TTC549 (cell line): ENCODE data around the gene LAIR1.
"Not testable (repeated sequence)": the region's sequence is repeated elsewhere in the genome, so short reads cannot be mapped to it uniquely, and the experiment has no call there.

Experiments
- FAIRE-seq: peaks from 2 replicates; lab custom pipeline; 2012; peaks lifted over from hg19 to GRCh38; lab: Jason Lieb, UNC

The LAIR1 gene

DNA sequence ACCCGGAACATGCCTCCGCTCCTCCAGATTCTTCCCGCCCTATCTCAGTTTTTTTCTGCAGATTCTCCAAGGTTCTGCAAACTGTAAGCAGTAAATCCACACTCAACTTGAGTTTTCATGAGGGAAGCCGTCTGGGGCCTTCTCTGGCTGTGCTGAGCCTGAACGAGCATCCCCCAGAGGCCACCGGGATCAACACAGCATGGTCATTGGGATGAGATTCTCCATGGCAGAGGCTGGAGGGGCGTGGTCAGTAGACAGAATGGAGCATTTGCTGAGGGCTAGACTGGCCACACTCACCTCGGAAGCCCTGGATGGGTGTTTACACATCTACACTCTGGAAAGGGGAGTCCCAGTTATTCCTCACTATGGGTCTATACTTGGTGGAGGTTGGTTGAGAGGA is 23.4 kb downstream of the LAIR1 start:
- FAIRE-seq, result no peak

DNA sequence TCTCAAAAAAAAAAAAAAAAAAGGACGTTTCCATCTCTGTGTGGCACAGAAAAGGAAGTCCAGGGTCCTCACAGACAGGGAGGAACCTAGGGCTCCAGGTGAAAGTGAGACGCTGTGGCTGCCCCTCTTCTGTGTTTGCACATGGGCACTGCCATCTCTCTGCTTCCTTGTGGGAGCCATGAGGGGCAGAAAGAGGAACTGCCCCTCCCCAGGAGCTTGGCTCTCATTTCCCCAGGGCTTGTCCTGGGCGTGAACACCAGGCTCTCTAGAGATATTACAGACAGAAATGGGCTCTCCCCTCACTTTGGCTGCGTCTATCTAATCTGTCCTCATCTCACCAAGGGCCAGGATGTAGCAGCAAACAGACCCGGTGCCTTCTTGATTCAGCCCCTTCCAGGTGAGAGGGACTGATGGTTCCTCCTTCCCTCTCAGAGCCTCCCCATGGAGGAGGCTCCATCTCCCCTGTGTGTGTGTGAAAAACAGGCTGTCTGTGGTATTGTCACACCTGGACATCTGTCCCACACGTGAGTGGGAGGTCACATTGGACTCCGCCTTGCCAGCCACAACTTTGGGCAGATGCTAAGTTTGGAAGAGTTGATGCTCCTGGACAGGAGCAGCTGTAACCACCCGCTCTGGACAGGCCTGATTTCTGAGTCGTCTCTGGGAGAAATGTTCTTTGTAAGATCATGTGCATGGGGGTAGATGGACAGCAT is 24.9 kb downstream of the LAIR1 start:
- no peak for FAIRE-seq

DNA sequence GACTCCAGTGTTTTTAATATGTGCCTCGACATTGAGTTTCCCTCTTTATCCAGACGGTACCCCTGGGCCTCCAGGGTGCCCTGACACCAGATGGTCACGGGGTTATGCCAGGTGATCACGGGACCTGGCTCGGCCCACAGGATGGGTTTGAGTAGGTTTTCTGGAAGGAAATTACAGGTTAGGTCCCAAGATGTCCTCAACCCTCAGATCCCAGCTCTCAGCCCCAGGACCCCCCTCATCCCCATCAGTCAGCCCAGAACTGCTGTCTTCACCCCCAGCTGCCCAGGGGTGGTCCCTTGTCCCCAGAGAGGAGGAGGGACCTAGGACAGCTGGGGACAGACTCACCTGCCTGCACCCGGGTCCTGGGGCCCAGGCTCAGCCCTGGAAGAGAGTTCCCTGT is 26.2 kb downstream of the LAIR1 start:
- no peak for FAIRE-seq

DNA sequence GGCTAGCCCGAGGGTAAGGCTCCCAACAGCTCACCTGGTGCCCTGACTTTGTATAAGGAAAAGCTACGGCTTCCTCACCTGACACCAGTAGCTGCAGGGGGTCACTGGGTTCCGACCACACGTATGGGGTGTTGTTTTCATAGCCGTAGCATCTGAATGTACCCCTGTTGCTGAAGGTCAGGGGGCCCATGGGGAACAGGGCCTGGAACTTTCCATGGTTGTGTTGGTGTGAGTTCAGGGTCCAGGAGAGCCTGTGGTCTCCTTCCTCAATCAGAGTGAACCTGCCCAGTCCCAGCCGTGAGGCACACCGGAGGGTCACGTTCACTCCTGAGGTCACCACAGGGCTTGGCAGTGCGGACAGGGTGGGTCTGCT is 26.9 kb downstream of the LAIR1 start:
- no peak for FAIRE-seq

DNA sequence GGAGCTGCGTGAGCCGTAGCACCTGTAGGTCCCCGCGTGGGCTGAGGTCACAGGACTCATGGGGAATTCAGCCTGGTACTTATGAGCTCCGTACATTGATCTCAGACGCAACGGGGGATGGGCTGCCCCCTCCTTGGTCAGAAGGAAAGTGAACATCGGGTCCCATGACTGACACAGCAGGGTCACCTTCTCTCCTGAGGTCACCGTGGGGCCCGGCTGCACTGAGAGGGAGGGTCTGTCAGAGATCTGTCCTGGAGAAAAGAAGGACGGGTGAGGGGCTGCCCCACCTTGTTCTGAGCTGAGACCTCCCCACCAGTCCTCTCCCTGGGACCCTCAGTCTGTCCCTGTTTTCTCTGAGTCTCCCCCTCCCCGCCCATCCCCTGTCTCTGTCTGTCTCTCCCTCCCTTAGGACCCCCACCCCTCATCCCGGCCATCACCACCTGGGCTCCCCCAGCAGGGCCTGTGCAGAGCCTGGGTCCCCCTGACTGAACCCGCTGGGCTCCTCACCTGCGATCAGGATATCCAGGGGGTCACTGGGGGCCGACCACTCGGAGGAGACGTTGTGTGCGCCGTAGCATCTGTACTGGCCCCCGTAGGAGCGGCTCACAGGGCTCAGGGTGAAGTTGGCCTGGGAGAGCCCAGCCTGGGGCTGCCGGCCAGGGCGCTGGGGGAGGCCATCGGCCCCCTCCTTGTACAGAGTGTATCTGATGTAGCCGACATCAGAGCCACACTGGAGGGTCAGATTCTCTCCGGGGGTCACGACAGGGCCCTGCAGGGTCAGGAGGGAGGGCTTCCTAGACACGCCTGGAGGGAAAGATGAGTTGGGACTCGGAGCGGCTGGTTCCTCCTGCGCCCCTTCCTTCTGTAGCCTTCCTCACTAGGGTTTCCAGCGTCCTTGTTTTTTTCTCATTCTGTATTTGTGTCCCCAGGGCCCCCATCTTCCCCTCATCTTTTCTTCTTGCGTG is 27.6 kb downstream of the LAIR1 start:
- no peak for FAIRE-seq

DNA sequence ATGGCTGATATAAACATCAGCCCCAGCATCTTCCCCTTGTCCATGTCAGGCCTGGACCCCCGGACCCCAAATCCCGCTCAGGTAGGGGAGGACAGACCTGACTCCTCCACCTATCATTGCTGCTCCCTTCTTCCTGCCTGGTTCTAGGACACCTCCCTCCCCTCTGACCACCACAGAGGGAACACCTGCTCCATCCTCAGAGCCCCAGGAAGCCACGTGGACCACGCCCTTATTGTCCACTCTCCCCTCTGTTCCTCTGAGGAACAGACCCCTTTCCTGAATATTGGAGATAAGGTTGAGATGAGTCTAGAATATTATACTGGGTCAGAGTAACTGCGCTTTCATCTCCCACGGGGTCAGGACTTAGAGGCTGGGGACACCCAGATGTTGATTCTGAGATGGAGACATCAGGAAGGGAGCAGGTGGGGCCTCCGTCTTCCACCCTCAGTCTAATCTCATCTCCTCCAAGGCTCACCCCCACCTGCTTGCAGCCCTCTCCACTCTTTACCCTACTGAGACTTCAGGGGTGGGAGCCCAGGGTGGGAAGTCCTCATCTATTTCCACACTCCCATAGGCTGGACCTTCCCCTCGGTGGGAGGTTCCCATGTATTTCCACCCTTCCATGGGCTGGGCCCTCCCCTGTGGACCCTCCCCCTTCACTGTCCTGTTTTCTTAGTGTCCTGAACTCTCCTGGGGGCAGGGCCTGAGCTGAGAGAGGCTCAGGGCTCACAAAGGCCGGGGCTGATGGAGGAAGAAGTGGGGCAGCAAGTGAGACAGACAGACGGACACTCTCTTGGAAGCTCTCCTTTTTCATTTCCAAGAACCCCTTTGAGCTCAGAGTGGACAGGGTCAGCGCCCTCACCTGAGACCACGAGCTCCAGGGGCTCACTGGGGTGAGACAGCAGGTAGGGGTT is 28.5 kb downstream of the LAIR1 start:
- FAIRE-seq, result no peak

DNA sequence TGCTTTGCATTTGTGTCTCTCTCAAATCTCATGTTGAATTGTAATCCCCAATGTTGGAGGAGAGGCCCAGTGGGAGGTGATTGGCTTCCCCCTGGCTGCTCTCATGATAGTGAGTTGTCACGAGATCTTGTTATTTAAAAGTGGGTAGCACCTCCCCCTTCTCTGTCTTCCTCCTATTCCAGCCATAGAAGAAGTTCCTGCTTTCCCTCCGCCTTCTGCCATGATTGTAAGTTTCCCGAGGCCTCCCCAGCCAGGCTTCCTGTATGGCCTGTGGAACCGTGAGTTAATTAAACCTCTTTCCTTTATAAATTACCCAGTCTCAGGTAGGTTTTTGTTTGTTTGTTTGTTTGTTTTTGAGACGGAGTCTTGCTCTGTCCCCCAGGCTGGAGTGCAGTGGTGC is 29.6 kb downstream of the LAIR1 start:
- no peak for FAIRE-seq

DNA sequence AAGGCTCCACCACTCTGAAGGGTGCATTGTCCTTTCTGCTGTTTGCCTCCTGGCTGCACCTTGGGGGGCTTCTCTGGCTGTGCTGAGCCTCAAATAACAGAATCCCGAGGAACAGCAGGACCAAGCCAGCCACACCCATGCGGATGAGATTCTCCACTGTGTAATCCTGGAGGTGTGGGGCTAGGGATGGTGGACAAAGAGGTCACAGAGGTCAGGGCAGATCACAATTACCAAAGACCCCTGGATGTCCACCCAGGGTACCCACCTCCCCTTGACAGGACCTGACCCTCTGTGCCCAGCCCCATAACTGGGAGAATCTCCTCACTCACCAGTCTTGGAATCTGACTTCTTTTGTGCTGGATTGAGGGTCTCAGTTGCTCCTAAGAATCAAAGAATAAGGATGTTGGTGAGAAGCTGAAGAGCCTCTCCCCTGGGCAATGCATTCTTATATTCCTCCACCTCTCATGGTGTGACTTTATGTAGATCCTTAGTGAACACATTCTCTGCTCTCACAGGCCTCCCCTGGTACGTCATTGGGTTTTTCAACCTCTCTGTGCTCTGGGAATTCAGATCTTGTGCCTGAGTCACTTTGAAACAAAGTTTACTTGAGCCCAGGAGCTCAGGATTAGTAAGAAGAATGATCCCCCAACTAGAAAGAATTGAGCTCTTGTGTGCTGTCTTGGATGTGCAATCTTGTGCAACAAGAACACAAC is 31.0 kb downstream of the LAIR1 start:
- FAIRE-seq, result no peak

DNA sequence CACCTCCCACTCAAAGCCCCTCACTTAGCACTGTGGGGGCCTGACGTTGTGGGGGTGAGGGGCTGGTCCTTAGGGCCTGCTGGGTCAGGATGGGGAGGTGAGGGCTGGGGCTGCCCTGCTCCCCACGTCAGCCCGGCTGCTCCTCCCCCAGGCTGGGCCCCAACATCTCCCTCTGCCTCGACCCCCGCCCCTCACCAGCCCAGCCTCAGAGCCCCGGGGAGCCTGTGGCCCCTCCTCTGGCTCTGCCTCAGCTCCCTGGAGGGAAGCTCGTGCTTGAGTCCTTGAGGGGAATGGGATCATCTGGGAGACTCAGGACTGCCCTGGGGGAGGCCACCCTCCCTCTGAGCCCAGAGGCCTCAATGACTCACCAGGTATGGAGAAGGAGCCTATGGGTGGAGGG is 32.6 kb downstream of the LAIR1 start:
- no peak for FAIRE-seq

DNA sequence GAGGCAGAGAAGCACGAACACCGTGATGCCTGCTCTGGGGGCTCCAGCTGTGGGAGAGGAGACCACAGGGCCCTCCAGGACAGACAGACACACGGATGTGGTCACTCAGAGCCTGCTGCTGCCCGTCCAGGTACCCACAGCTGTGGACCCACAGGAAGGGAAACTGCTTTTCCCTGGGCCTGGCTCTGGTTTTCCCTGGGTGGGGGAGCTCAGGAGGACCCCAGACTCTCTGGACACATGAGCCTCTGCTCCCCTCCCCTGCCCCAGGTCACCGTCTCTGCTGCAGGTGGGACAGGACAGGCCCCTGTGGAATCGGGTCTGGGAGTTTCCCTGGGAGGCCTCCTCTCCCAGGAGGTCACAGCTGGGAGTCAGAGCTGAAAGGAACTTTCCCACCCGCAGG is 33.1 kb downstream of the LAIR1 start:
- FAIRE-seq, result no peak

DNA sequence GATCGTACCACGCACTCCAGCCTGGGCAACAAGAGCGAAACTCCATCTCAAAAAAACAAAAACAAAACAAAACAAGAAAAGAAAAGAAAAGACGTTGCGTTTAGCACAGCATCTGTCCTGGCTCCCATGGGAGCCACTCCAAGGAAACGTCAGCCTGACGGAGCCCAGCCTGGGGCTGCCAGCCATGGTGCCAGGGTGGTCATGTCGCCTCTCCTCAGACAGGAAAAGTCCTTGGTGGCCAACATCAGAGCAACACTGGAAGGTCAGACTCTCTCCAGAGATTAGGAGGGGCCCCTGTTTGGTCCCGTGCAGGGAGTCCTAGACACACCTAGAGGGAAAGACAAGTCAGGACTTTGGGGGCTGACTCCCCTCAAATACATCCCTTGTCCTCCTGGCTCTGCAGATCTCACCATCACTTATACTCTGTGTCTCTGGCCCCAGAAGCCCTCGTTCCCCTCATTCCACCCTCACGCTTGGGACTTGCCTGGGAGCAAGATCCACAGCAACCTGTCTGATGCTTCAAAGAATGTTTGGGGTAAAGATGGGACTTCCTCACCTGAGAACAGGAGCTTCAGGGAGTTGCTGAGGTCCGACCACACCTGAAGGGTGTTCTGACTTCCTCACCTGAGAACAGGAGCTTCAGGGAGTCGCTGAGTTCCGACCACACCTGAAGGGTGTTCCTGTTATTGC is 35.1 kb downstream of the LAIR1 start:
- FAIRE-seq, result no peak

DNA sequence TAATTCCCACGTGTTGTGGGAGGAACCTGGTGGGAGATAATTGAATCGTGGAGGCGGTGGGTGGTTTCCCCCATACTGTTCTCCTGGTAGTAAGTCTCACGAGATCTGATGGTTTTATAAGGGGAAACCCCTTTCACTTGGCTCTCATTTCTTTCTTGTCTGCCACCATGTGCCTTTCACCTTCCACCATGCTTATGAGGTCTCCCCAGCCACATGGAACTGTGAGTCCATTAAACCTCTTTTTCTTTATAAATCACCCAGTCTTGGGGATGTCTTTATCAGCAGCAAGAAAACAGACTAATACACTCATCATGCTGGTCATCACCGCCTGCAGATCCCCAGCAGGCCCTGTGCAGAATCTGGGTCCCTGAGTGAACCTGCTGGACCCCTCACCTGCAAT is 36.0 kb downstream of the LAIR1 start:
- FAIRE-seq, result not testable (repeated sequence)

DNA sequence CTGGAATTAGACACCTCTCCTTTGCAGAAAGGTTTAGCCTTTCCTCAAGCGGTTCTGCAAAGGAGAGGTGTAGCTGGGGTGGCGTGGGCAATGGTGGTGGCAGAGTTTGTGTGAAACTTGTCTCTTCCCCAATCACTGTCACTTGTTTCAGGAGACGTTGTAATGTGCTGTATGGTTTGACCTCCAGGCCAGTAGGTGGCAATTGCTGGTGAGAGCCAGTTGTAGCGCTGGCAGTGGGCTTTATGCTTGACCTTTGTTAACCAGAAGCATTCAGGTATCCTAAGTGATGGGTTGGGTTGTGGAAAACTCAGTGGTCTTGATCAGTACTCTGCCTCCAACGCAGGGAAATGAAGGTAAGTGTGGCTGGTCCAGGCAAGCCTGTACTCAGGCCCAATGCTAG is 39.1 kb downstream of the LAIR1 start:
- FAIRE-seq, result no peak

DNA sequence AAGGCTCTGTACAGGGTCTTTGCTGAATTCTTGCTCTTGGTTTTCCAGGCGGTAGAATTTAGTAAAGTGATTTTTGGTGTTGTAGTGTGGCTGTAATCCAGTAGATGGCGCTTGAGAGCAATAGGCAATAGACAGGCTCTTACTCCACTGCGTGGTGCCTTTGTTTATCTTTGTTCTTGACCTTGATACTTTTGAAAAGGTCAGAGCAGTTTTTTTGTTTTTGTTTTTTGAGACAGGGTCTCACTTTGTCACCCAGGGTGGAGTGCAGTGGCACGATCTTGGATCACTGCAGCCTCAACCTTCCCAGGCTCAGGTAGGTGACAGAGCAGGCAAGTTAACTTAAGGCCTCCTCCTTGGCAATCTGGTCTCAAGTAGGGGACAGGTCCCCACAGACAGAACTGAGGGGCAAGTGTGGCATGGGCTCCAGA is 39.5 kb downstream of the LAIR1 start:
- FAIRE-seq, result peak; percentile 32

DNA sequence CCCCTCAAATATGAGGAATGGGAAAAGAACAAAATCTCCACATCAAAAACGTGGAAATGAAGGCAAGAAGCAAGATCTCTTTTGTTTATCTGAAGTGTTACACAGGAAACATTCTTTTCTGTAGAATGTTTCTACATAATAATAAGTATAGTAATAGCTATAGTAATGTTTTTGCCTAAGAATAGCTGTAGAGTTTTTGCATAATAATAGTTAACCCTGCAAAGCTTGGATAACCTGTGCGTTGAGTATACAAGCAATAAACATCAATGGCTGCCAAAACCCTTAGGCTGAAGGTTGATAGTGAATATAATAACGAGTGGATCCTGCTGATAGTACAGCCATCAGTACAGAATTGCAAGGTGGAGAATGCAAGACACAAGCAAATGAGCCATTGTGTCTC is 40.7 kb downstream of the LAIR1 start:
- FAIRE-seq, result no peak

DNA sequence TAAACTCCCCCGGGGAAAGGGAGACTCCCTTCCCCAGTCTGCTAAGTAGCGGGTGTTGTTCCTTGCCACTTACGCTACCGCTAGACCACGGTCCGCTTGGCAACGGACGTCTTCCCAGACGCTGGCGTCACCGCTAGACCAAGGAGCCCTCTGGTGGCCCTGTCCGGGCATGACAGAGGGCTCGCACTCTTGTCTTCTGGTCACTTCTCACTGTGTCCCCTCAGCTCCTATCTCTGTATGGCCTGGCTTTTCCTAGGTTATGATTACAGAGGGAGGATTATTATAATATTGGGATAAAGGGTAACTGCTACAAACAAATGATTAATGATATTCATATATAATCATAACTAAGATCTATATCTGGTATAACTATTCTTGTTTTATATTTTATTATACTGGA is 41.8 kb downstream of the LAIR1 start:
- FAIRE-seq, result peak; percentile 13

DNA sequence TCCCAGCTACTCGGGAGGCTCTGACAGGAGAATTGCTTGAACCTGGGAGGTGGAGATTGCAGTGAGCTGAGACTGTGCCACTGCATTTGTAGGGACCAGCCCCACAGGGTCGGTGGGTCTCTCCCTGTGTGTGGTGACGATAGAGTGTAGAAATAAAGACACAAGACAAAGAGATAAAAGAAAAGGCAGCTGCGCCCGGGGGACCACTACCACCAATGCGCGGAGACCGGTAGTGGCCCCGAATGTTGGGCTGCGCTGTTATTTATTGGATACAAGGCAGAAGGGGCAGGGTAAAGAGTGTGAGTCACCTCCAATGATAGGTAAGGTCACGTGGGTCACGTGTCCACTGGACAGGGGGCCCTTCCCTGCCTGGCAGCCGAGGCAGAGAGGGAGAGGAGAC is 42.4 kb downstream of the LAIR1 start:
- FAIRE-seq, result not testable (repeated sequence)

DNA sequence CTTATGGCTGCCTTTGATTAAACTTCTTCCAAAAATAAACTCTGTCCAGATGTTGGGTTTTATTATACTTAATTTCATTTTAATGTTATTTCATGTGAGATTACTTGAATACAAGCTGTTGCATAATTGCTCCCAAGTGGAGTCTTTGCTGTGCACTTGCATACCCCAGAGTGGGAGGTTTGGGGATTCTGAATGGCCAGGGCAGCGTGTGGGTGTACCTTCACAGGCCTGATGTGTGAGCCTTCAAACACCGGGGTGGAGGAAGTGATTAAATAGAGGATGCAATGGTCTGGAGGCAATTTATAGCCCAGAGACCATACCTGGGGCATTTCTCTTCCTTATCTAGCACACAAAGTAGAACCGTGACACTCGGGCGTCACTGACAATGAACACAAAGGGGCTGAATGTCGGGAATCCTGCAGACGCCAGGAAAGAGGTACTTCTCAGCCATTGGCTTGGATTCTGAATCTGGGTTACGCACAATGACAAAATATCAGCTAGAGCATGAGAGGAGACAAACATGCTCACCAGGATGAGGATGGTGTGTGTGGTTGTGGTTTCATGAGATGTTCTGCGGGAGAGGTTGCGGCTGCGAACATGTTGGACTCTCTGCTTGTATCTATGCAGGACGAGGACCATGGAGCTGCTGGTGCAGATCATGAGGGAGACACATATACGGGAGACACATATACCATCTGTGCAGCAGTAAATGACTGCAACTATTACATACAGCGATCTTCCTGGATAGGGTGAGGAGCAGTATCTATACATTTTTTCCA is 44.6 kb downstream of the LAIR1 start:
- FAIRE-seq, result no peak

DNA sequence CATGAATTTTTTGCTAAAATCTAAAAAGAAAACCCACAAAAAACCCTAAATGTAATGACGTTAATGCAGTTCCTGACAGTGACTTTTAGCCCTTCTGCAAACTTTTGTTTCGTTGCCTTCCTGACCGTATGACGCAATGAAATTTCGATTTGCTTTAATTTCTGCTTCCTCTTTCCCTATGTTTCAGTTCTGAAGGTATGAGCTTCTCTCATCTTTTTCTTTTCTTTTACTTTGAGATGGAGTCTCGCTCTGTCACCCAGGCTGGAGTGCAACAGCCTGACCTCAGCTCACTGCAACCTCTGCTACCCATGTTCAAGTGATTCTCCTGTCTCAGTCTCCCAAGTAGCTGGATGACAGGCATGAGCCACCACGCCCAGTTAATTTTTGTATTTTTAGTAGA is 45.7 kb downstream of the LAIR1 start:
- no peak for FAIRE-seq

DNA sequence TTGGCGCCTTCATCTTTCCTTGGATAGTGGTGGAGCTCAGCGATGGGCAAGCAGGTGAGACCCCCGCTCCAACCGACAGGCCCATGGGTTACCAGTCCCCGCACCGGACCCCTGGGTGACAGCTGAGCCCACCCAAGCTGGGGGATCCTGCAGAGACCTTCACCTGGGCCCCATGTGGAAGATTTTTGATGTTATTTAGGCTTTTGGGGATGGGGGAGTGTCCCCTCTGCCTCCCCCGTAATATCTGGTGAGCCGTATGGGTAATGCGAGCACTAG is 46.8 kb downstream of the LAIR1 start:
- no peak for FAIRE-seq
